UCSD-AML1 (cell line): ENCODE measurements around the gene ALKBH5.

ENCODE experiments used
- DNase-seq: peaks from one replicate; lab custom pipeline; 2025; ENCODE audit not compliant: unreplicated experiment; lab: John Stamatoyannopoulos, UW

Gene ALKBH5

DNA sequence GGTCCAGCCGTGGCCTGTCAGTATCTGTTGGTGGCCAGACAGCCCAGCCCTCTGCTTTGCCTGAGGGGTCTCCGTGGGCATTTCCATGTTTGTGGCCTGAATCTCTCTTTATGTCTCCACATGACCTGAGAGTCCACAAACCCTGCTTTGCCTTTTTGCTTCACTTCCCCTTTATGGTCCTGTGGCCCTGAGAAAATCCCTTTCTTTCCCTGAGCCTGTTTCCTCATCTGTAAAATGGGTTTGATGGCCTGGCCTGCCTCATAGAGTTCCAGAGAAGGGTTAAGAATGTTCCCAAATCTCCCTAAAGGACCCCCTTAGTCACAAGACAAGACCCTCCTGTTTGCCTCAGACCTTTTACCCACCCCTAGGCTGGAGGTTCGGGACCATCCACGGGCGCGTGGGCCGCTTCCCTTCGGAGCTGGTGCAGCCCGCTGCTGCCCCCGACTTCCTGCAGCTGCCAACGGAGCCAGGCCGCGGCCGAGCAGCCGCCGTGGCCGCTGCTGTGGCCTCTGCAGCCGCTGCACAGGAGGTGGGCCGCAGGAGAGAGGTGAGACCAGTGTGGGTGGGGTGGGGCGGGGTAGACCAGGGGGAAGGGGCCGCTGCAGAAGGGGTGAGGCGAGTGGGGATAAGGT is 26.2 kb upstream of the ALKBH5 start:
- no peak for DNase-seq

DNA sequence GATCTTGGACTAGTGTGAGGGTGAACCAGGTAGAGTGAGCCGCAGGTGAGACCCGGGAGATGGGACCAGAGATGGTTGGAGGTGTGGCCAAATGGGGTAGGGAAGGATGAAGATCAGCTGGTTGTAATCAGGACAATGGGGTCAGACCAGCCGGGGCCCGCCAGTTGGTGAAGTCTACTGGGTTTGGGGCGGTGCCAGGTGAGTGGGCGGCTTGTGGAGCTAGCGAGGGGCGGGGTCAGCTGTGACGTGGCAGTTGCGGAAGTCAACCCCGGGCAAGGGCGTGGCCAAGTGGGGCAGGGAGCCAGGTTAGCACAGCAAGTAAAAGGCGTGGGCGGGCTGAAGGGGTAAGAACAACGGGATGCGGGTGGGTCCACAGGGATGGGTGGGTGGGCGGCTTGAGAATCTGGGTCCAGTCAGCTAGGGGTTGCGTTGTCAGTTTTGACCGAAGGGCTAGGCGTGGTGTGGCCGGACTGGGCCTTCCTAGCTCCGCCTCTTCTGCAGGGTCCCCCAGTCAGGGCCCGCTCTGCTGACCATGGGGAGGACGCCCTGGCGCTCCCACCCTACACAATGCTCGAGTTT is 25.5 kb upstream of the ALKBH5 start:
- peak; percentile 42 for DNase-seq

DNA sequence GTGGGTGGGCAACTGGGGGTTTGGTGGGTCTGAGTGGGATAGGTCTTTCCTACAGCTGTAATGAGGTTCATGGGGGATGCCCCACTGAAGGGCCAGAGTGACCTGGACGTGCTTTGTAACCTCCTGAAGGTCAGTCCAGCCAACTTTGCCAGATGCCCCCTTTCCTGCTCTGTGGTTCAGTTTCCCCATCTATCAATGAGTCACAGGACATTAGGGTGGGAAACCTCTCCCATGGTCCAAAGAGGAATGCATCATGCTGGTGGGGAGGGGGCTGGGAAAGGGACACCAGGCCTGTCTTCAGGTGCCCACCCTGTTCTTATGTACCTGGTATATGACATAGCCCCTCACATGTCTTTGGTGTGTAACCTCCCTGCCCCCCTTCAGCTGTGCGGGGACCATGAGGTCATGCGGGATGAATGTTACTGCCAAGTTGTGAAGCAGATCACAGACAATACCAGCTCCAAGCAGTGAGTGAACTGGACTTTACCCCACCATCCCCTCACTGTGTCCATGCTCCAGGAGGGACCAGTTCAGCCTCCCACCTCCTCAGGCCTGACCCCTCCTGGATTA is 24.0 kb upstream of the ALKBH5 start:
- DNase-seq, result no peak

DNA sequence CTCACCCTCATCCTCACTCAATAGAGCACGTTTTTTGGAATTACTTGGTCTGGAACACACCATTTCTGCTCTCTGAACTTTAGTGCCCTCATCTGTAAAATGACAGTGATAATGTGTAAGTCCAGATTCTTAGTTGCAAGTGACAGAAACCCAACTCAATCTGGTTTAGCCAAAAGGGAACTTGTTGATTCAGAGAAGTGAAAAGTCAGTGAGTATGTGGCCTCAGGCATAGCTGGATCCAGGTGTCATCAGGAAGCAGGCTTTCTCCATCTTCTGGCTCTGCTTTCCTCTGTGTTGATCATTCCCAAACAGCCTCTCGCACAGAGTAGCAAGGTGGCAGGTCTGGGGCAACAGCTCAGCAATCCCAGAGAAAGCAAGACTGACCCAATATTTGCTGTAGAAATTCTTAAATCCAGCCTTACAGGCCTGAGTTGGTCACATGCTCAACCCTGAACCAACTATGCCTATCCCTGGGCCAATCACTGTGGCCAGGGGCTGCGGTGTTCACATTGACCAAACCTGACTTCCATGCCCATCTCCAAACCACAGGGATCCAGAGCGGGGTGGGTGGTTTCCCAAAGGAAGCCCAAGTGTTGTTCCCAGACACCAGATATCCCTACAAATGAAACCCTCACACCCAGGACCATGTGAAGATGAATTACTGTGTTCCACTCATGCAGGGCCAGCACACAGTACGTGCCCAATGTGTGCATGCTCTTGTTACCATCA is 23.3 kb upstream of the ALKBH5 start:
- DNase-seq, result no peak

DNA sequence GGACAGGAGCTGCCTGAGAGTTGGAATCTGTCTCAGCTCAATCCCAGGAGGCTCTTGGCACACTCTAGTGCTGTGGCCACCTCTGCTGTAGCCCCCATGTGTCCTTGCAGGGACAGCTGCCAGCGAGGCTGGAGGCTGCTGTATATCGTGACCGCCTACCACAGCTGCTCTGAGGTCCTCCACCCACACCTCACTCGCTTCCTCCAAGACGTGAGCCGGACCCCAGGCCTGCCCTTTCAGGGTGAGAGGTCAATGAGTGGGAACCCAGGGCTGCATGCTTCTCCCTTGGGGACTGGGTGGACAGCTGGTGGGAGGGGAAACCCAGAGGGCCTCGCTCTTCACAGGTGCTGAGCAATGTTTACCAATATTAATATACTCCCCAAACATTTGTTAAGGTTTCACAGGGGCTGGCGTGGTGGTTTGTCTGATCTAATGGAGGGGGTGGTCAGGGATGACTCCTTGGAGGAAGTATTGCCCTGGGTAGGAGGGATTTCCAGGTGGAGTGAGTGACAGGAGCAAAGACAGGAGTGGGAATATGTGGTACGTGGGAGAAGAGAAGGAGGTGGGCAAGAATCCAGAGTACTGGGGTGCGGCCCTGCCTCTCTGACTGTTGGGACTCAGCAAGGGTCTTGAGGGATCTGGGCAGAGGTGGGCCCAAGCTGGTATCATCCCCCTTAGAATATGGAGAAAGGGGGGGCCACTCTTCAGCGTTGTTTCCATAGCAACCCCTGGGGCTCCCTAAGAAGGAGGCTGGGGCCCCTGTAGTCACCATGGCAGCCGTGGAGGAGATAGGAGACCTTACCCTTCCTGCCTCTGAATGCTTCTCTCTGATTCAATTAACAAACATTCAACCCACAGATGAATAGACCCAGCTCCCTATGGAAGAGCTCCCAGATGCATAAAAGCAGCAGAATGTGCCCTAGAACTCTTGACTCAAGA is 22.2 kb upstream of the ALKBH5 start:
- no peak for DNase-seq

DNA sequence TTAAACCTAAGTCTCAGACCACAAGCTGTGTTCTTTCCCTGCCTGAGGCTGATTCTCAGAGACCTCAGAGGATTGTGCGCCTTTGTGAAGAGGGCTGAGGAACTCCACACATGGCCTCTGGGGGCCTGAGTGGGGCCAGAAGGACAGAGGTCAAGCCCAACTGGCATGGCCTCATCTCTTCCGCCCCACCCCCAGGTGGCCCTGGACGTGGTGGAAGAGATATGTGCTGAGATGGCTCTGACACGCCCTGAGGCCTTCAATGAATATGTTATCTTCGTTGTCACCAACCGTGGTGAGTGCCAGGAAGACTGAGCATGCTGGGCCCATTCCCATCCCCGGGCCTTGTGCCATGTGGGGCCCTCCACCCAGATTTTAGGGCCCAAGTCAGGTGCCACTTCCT is 20.1 kb upstream of the ALKBH5 start:
- no peak for DNase-seq

DNA sequence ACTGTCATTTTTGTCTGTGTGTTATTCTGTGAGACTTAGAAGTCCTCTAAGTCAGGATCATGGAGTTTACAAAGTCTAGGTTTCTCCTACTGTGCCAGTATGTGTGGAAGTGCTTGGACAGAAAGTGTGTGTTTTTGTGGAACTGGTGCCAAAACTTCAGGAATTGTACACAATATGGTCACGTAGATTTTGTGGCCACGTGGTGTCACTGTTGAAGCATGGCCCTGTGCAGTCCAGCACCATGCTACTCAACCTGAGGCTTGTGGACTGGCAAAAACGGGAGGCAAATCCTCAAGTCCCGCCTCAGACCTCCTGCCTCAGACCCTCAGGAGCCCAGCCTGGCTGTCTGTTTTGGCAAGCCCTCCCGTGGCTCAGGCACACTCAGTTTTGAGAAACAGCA is 16.7 kb upstream of the ALKBH5 start:
- no peak for DNase-seq

DNA sequence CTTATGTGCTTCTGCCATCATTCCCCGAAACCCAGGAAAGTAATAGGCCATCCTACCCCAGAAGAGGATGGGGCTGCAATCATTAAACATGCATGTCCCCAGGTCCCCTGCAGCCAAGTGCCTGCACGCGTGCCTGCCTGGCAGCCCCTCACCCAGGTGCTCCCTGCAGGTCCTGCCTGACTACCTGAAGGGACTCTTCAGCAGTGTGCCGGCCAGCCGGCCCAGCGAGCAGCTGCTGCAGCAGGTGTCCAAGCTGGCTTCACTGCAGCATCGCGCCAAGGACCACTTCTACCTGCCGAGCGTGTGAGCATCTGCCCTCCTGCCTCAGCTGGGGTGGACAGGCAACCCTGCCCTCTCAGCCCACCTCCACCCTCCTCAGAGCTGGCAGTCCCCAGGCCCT is 16.2 kb upstream of the ALKBH5 start:
- DNase-seq, result no peak

DNA sequence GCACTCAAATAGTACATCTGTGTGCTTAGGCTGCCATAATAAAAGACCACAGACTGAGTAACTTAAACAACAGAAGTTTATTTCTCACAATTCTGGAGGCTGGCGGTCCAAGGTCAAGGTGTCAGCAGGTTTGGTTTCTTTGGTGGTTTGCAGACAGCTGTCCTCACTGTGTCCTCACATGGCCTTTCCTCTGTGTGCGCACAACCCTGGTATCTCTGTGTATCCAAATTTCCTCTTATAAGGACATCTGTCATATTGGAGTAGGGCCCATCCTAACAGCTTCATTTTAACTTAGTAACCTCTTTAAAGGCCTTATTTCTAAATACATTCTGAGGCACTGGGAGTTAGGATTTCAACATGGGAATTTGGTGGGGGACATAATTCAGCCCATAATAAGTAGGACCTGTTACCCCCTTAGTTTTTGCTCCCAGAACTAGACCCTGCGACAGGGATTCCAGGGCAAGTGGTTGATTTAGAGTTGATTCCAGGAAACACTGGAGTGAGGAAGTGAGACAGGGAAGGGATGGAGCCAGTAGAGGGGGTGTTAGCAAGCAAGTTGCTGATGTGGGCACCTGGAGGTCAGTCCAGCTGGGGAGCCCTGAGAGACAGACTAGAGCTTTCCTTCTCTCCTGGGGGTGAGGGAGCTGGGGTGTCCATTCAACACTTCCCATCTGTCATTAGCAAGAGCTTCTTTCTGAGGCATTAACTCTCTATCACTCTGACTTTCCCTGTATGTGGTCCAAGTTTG is 10.9 kb upstream of the ALKBH5 start:
- no peak for DNase-seq

DNA sequence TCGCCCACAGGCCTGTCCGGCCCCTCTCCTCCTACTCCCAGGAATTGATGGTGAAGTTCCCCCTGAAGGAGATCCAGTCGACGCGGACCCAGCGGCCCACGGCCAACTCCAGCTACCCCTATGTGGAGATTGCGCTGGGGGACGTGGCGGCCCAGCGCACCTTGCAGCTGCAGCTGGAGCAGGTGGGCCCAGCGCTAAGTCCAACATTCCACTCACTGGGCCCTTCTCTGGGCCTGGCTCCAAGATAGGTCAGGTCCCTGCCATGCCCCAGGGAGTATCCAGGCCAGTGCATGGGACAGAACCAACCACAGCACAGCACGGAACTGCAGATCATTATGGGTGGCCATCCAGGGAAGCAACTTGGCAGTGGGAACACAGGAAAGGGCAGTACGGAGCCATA is 9.9 kb upstream of the ALKBH5 start:
- no peak for DNase-seq

DNA sequence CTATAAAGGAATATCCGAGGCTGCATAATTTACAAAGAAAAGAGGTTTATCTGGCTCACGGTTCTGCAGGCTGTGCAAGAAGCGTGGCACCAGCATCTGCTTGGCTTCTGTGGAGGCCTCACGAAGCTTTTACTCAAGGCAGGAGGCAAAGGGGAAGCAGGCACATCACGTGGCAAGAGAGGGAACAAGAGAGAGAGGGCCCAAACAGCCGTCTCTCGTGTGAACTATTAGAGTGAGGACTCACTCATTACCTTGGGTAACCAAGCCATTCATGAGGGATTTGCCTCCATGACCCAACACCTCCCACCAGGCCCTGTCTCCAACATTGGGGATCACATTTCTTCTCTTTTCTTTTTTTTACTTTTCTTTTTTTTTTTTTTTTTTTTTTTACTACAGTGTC is 7.5 kb upstream of the ALKBH5 start:
- peak; percentile 36 for DNase-seq

DNA sequence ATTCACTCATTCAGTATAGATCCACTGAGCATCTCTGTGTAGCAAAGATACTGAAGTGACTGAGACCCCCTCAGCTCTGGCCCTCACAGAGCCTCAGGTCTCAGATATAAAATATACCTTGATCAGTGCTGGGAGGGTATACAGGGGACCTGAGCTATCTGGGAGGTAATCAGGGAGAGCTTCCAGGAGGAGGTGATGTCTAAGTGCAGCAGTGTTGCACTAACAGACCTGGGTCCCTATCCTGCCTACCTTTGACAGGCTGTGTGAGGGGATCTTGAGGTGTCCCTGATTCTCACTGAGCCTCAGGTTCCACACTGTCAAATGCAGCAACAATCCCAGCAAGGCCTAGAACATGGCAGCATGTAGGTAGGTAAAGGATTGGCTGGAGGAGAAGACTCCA is 6.5 kb upstream of the ALKBH5 start:
- DNase-seq, result no peak

DNA sequence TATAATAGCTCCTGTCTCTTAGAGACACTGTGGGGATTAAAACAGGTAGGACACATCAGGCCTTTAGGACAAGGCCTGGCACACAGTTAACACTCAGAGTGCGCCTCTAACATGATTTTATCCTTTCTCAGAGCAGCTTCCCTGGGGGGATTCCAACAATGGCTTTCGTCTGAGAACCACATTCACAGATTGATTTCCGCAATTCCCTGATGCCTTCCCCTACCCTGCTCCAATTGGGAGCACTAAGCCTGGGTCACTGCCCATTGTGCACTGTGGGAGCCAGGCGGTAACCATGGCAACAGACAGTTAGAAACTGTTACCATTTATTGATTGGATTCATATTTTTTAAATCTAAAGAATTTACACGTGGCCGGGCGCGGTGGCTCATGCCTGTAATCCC is 5.9 kb upstream of the ALKBH5 start:
- DNase-seq, result no peak

DNA sequence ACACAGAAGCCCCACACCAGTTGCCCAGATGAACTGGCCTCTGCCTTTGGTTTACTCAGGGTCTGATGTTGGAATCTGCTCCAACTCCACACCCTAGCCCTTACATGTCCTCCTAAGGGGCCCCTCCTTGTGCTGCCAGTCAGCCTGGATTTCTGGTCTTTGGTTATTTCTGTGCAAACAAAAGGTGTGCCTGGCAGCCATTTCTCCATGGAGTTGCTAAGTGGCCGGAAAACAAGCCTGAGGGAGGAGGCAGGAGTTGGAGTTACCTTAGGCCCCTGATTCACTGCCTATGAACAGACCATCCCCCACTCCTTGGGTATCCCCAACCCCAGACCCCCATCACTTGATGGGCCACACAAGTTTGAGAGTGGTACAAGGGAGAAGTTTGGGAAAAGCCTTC is 4.4 kb upstream of the ALKBH5 start:
- no peak for DNase-seq

DNA sequence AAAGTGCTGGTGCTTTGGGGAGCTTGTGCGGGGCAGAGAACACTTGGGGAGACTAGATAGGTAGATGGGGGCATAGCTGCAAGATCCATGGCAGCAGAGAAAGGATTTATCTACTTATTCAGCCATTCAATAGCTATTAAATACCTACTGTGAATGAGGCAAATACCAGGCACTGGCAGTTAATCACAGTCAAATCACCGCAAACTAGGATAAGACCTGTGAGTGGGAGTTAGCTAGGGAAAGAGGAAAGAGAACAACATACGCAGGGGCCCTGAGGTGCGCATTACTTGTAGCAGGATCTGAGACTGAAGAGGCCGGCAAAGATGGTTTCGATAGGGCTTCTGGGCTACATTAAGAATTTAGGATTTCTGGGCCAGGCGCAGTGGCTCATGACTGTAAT is 3.8 kb upstream of the ALKBH5 start:
- DNase-seq, result no peak

DNA sequence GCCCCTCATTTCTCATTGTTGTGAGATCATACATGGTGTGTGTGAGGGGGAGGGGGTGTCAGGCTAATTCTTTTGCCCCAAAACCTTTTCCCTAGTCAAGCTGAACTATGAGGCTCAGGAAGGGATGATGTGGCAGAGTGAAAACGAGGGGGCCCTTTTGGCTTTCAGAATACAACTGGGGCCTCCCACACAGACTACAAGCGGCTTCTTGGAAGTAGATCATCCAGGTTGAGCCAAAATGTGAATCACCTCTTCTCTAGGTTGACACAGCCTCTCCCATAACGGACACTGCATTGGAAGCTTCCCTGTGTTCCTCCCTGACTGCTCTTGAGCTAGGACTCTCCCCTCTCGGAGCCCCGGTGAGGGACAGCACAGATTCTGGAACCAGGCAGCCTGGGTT is 2.3 kb upstream of the ALKBH5 start:
- no peak for DNase-seq

DNA sequence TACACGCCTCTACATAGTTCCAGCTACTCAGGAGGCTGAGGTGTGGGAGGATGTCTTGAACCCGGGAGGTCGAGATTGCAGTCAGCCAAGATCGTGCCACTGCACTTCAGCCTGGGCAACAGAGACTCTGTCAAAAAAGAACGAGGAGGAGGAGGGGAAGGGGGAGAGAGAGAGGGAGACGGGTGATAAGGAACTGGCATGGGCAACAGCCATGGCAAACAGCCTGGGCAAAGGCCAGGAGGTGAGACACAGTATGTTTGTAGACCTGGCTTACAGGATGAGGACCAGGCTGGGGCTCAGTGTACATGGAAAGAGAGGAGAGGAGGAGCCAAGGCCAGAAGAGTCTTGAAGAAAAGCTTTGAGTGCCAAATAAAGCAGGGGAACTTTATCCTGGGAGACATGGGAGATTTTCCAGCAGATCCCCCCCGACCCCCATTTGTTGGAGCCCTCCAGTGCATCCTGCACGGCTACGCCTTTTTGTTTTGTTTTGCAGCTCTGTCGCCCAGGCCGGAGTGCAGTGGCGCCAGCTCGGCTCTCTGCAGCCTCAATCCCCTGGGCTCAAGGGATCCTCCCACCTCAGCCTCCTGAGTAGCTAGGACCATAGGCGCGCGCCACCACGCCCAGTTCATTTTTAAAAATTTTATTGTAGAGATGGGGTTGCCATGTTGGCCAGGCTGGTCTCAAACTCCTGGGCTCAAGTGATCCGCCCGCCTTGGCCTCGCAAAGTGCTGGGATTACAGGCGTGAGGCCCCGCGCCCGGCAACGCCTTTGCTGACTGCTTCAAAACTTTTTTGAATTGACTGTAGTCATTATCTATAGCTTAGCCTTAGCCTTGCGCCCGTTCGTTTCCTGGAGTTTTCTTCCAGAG is 1.3 kb upstream of the ALKBH5 start:
- DNase-seq, result no peak

DNA sequence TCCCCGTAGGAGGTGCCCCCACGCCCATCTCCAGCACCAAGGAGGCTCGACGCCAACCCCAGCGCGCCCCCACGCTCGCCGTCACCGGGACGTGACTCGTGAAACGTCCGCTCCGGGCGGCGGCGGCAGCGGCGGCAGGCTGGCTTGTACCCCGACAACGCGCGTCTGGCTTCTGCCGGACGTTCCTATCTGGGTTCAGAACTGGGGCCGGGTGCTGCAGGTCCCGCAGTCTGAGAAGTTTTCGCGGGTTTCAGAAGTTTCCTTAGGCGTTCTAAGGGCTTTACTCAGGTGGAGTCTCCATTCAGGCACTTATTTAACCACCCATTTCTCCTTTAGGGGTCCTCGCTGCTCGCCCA is 672 bp upstream of the ALKBH5 start:
- peak; percentile 92 for DNase-seq

DNA sequence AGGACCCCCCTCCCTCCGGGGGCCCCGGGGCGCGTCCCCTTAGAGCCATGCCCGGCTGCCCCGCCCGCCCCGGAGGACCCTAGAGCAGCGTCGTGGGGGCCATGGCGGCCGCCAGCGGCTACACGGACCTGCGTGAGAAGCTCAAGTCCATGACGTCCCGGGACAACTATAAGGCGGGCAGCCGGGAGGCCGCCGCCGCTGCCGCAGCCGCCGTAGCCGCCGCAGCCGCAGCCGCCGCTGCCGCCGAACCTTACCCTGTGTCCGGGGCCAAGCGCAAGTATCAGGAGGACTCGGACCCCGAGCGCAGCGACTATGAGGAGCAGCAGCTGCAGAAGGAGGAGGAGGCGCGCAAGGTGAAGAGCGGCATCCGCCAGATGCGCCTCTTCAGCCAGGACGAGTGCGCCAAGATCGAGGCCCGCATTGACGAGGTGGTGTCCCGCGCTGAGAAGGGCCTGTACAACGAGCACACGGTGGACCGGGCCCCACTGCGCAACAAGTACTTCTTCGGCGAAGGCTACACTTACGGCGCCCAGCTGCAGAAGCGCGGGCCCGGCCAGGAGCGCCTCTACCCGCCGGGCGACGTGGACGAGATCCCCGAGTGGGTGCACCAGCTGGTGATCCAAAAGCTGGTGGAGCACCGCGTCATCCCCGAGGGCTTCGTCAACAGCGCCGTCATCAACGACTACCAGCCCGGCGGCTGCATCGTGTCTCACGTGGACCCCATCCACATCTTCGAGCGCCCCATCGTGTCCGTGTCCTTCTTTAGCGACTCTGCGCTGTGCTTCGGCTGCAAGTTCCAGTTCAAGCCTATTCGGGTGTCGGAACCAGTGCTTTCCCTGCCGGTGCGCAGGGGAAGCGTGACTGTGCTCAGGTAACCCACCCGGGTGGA is 759 bp downstream of the ALKBH5 start:
- peak; percentile 42 for DNase-seq
